Kidney (tissue), 11 donors: ENCODE measurements around the gene EXOSC6. TPM values are rescaled to one million over a fixed set of nuclear protein-coding genes. Genes with fewer than 3 reads are reported as not detected.
"Not testable (repeated sequence)": the region's sequence is repeated elsewhere in the genome, so short reads cannot be mapped to it uniquely, and the experiment has no call there.

Experiments
- DNase-seq, 5 donors: peaks; one replicate each; pipeline ENCODE4 v3.0.0-alpha.2; 2013 to 2020
- FAIRE-seq: peaks from 2 replicates; lab custom pipeline; 2012; peaks lifted over from hg19 to GRCh38; lab: Jason Lieb, UNC
- H3K27ac ChIP-seq, 2 donors: one replicate each; pipeline ENCODE4 v1.7.0; 2013; ENCODE audit warnings: low read depth in 2 of 2, low read length in 2 of 2, inconsistent platforms in 1 of 2
- H3K27me3 ChIP-seq: one replicate; pipeline ENCODE4 v1.7.1; 2013; ENCODE audit warnings: low read length, inconsistent platforms; ENCODE audit not compliant: control insufficient read depth, insufficient read depth
- H3K36me3 ChIP-seq, 3 donors: one replicate each; pipeline versions ENCODE4 v1.7.0 to v1.7.1; 2013; ENCODE audit warnings: low read length in 3 of 3, control low read depth in 1 of 3, inconsistent platforms in 1 of 3; ENCODE audit not compliant: insufficient read depth in 3 of 3, control insufficient read depth in 2 of 3
- H3K4me1 ChIP-seq, 3 donors: one replicate each; pipeline versions ENCODE4 v1.7.0 to v1.7.1; 2013; ENCODE audit warnings: low read length in 3 of 3, inconsistent platforms in 1 of 3, low read depth in 1 of 3; ENCODE audit not compliant: control insufficient read depth in 2 of 3, insufficient read depth in 2 of 3
- H3K4me3 ChIP-seq, 3 donors: one replicate each; pipeline versions ENCODE4 v1.7.0 to v1.8.1; 2013; ENCODE audit warnings: low read length in 3 of 3, control low read depth in 1 of 3, inconsistent platforms in 1 of 3
- H3K9ac ChIP-seq, 3 donors: one replicate each; pipeline versions ENCODE4 v1.7.0 to v1.7.1; 2013; ENCODE audit warnings: low read length in 3 of 3, control low read depth in 1 of 3, inconsistent platforms in 1 of 3
- H3K9me3 ChIP-seq, 3 donors: one replicate each; pipeline versions ENCODE4 v1.7.0 to v1.7.1; 2013; ENCODE audit warnings: low read length in 3 of 3, control low read depth in 1 of 3, inconsistent platforms in 1 of 3; ENCODE audit not compliant: control insufficient read depth in 2 of 3, insufficient read depth in 1 of 3
- intact Hi-C: fragments of 100-400 bp; cut with DNase I; formaldehyde crosslinking; loops from one replicate; pipeline ENCODE4 v1.11.1; 2022
- polyA plus RNA-seq: library from polyadenylated mRNA; stranded (reverse); fragments of 350-450 nt; fragmentation: Illumina TruSeq; extraction: RNeasy Lipid Tissue Mini Kit (QIAGEN cat#74804); gene quantifications from one replicate; pipeline ENCODE4 v1.2.3, GENCODE V29; 2014; ENCODE audit warnings: low read depth, low replicate concordance; ENCODE audit not compliant: insufficient read depth
- total RNA-seq: library from RNA; stranded (reverse); fragmentation: NEBNext Ultra II Directional; extraction: Animal tissue kit (Norgen Biotek cat#: 25700); gene quantifications from one replicate; pipeline ENCODE4 v1.2.1, GENCODE V29; 2021
- donor health status: control.
- donor health status: control.
- donor health status: DM: yes; HTN: yes; CAD: no.
- donor health status: Normal renal cell carcinoma (clear cell type).

EXOSC6 gene
- total and polyA plus RNA-seq, 2 donors from 2014 or later: 13.1 to 22.6 TPM

DNA sequence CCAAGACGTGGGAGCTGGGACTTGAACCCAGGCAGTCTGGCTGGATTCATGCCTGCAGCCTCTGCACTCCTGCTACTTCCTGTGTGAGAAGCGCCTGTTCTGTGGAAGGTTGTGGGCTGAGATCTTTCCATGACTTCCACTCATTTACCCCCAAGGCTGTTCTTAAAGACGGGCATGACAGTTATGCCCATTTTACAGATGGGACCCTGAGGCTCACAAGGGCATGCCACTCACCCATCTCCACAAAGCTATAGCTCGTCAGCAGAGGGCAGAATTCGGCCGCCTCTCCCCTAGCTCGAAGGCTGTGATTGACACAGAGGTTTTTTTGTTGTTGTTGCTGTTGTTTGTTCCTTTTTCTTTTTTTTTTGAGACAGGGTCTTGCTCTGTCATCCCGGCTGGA, 51.7 kb downstream of the EXOSC6 start:
- H3K27ac ChIP-seq, DNase-seq, H3K9me3 ChIP-seq, FAIRE-seq, H3K36me3 ChIP-seq, H3K4me1 ChIP-seq, H3K4me3 ChIP-seq, H3K27me3 ChIP-seq, H3K9ac ChIP-seq, intact Hi-C loops: not testable (repeated sequence)

DNA sequence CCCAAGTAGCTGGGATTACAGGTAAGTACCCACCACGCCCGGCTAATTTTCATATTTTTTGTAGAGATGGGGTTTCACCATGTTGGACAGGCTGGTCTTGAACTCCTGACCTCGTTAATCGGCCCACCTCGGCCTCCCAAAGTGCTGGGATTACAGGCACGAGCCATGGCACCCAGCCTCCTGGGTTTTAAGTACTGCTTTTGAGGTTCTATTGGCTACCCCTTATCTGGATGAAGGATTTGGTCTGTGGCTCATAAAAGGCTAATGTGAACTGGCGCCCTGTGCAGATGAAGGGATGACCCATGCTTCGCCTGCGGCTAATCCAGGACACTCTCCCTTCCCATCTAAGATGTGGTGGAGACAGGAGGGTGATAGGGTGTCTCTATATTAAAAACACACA, 52.6 kb downstream of the EXOSC6 start:
- FAIRE-seq, H3K36me3 ChIP-seq, H3K27me3 ChIP-seq, H3K9me3 ChIP-seq, H3K4me3 ChIP-seq, intact Hi-C loops, H3K9ac ChIP-seq, H3K27ac ChIP-seq, H3K4me1 ChIP-seq: not testable (repeated sequence)
- DNase-seq: peak in 1 of 5 donors; percentile 33

DNA sequence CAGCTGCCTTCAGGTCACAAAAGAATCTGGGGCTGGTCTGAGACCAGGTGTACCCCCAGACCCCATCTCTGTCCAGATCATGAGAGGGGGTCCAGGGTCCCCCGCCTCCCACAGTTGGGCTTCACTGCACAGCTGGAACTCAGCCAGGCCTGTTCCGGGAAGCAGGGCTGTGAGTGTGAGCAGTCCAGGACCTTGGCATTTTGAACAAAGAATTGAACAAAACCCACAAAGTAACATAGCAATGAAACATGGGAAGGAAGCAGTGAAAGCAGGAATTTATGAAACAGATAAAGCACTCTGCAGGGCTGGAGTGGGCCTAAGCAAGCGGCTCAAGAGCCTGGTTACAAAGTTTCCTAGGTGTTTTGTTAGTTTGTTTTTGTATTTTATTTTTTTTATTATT, 53.1 kb downstream of the EXOSC6 start:
- H3K4me3 ChIP-seq, H3K27ac ChIP-seq, H3K36me3 ChIP-seq, intact Hi-C loops, H3K9ac ChIP-seq, H3K9me3 ChIP-seq, H3K4me1 ChIP-seq, H3K27me3 ChIP-seq, FAIRE-seq: not testable (repeated sequence)
- peak in 4 of 5 donors; percentile 11 to 34 (median 28) for DNase-seq

DNA sequence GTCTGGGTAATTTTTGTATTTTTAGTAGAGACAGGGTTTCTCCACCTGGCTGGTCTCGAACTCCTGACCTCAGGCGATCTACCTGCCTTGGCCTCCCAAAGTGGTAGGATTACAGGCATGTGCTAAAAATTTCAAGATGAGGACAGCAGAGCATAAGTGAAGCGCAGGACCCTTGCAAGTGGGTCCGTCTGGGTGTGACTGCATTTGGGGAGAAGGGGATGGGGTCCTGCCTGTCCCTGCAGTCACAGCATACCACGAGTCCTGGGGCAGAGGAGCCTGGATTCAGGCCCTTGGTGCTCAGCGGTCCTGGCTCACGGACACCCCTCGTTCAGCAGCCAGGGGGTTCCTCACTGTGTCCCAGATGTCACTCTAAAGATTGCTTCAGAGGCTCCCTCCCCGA, 53.5 kb downstream of the EXOSC6 start:
- intact Hi-C loops, H3K4me1 ChIP-seq, H3K9me3 ChIP-seq, H3K4me3 ChIP-seq, H3K27me3 ChIP-seq, FAIRE-seq, H3K9ac ChIP-seq, H3K27ac ChIP-seq, H3K36me3 ChIP-seq: not testable (repeated sequence)
- peak in 2 of 5 donors; percentile 23 to 70 for DNase-seq

DNA sequence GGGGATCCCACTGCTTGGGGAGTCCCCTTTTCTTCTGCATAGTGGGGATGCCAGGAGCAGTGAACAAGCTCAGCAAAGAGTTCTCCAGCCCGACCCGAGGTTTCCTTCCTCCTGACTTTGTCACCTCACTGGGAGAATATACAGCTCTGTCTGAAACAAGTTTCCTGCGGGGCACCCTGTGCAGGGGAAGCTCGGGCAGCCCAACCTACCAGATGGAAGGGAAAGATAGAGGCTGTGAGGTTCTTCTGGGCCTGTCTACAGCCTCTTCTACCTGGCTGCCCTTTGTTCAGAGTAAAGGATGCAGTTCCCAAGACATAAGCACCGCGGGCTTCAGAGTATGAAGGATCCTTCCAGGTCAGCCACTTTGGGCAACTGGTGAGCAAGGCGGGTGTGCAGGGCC, 54.1 kb downstream of the EXOSC6 start:
- intact Hi-C loops, H3K4me1 ChIP-seq, H3K36me3 ChIP-seq, H3K9me3 ChIP-seq, H3K4me3 ChIP-seq, H3K27ac ChIP-seq, H3K9ac ChIP-seq, FAIRE-seq, H3K27me3 ChIP-seq: not testable (repeated sequence)
- DNase-seq: peak in 1 of 5 donors; percentile 21

Other genes with a start within 250 kb of the EXOSC6 start
- 46.9 TPM for gene PDPR, start 137.6 kb downstream of the EXOSC6 start, total RNA-seq
- gene PDPR, start 137.6 kb downstream of the EXOSC6 start, polyA plus RNA-seq: 7.0 TPM
- 0.57 TPM for gene CLEC18C, start 78.2 kb downstream of the EXOSC6 start, total RNA-seq
- gene CLEC18C, start 78.2 kb downstream of the EXOSC6 start, polyA plus RNA-seq: 67.9 TPM
- gene AARS1, start 37.6 kb upstream of the EXOSC6 start, total RNA-seq: 111 TPM
- gene AARS1, start 37.6 kb upstream of the EXOSC6 start, polyA plus RNA-seq: 58.2 TPM
- 33.4 TPM for gene DDX19B, start 47.2 kb upstream of the EXOSC6 start, total RNA-seq
- gene DDX19B, start 47.2 kb upstream of the EXOSC6 start, polyA plus RNA-seq: 25.6 TPM
- 34.8 TPM for gene DDX19A, start 95.0 kb upstream of the EXOSC6 start, total RNA-seq
- 19.8 TPM for gene DDX19A, start 95.0 kb upstream of the EXOSC6 start, polyA plus RNA-seq
- gene ST3GAL2, start 187.2 kb upstream of the EXOSC6 start, total RNA-seq: 28.6 TPM
- gene ST3GAL2, start 187.2 kb upstream of the EXOSC6 start, polyA plus RNA-seq: 10.6 TPM
- gene FCSK, start 202.7 kb upstream of the EXOSC6 start, total RNA-seq: 32.5 TPM
- gene FCSK, start 202.7 kb upstream of the EXOSC6 start, polyA plus RNA-seq: 18.7 TPM